ENCODE measurements around the gene FUT9.

DNA sequence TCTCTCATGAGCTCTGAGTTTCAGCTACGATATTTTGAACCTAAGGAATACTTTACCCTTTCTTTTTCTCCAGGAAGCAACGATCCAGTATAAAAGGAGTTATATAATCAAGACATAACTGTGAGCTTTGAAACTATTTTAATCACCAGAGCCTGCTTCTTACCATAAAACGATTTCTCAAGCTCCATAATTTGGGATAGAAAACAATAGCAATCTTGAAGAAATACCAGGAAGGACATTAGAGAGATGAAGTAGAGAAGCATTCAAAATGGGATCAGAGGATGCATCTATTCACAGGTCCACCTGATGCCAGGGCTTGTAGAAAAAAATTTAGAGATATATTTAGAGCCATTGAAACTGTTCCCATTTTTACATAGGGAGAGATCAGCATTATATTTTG is 135.9 kb downstream of the FUT9 start:
- no peak for TF ChIP-seq POLR2AphosphoS2 (conservative IDR thresholded peaks at IDR 0.05; ENCODE audit: low read length)
- TF ChIP-seq, protein P1, sequence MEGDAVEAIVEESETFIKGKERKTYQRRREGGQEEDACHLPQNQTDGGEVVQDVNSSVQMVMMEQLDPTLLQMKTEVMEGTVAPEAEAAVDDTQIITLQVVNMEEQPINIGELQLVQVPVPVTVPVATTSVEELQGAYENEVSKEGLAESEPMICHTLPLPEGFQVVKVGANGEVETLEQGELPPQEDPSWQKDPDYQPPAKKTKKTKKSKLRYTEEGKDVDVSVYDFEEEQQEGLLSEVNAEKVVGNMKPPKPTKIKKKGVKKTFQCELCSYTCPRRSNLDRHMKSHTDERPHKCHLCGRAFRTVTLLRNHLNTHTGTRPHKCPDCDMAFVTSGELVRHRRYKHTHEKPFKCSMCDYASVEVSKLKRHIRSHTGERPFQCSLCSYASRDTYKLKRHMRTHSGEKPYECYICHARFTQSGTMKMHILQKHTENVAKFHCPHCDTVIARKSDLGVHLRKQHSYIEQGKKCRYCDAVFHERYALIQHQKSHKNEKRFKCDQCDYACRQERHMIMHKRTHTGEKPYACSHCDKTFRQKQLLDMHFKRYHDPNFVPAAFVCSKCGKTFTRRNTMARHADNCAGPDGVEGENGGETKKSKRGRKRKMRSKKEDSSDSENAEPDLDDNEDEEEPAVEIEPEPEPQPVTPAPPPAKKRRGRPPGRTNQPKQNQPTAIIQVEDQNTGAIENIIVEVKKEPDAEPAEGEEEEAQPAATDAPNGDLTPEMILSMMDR (IDR thresholded peaks at IDR 0.05): no peak
- TF ChIP-seq POLR2A (IDR thresholded peaks at IDR 0.05; ENCODE audit: low read length): no peak
- no peak for TF ChIP-seq JUNB (IDR thresholded peaks at IDR 0.05)
- TF ChIP-seq, protein P2, sequence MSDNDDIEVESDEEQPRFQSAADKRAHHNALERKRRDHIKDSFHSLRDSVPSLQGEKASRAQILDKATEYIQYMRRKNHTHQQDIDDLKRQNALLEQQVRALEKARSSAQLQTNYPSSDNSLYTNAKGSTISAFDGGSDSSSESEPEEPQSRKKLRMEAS (IDR thresholded peaks at IDR 0.05): no peak
- no peak for TF ChIP-seq CHD4 (IDR thresholded peaks at IDR 0.05; ENCODE audit: borderline replicate concordance)
- no peak for TF ChIP-seq MYC (IDR thresholded peaks at IDR 0.05; ENCODE audit: borderline replicate concordance, low read length)
- TF ChIP-seq ZFP36 (IDR thresholded peaks at IDR 0.05; ENCODE audit: borderline replicate concordance, partially characterized antibody): no peak
- TF ChIP-seq SMC3 (IDR thresholded peaks at IDR 0.05): no peak
- TF ChIP-seq, protein P3, sequence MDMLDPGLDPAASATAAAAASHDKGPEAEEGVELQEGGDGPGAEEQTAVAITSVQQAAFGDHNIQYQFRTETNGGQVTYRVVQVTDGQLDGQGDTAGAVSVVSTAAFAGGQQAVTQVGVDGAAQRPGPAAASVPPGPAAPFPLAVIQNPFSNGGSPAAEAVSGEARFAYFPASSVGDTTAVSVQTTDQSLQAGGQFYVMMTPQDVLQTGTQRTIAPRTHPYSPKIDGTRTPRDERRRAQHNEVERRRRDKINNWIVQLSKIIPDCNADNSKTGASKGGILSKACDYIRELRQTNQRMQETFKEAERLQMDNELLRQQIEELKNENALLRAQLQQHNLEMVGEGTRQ (IDR thresholded peaks at IDR 0.05): no peak
- no peak for TF ChIP-seq RFX5 (IDR thresholded peaks at IDR 0.05)
- TF ChIP-seq JUN (IDR thresholded peaks at IDR 0.05): no peak

Measured in A549 (cell line).